Fibroblast of lung (primary cell): ENCODE data around the gene UQCC5. TPM values are rescaled to one million over a fixed set of nuclear protein-coding genes. Genes with fewer than 3 reads are reported as not detected.

Experiments used
- DNase-seq, 2 donors: peaks; one replicate each; pipeline versions ENCODE4 v3.0.0 to v3.0.0-alpha.2; 2010; ENCODE audit warnings: low read depth in 2 of 2
- H2AFZ ChIP-seq: 2 replicates; pipeline ENCODE4 v1.5.1; 2012; ENCODE audit warnings: low read length, control low read depth, inconsistent platforms
- H3K27ac ChIP-seq: 2 replicates; pipeline ENCODE4 v1.5.1; 2011; ENCODE audit warnings: low read length, control low read depth; ENCODE audit not compliant: insufficient read depth
- H3K27me3 ChIP-seq: 2 replicates; pipeline ENCODE4 v1.5.1; 2011; ENCODE audit warnings: mild to moderate bottlenecking, low read length; ENCODE audit not compliant: control insufficient read depth, insufficient read depth
- H3K36me3 ChIP-seq: 2 replicates; pipeline ENCODE4 v1.5.1; 2011; ENCODE audit warnings: low read length; ENCODE audit not compliant: control insufficient read depth, insufficient read depth
- H3K4me1 ChIP-seq: 2 replicates; pipeline ENCODE4 v1.5.1; 2011; ENCODE audit warnings: low read length; ENCODE audit not compliant: control insufficient read depth, insufficient read depth; ENCODE audit errors: extremely low read depth
- H3K4me2 ChIP-seq: 2 replicates; pipeline ENCODE4 v1.5.1; 2011; ENCODE audit warnings: low read length, control low read depth; ENCODE audit not compliant: insufficient read depth; ENCODE audit errors: extremely low read depth
- H3K4me3 ChIP-seq, 4 experiments: fragments of 200-600 bp in 1 of 4; sonication (generic) in 1 of 4; replicated peaks in 1 of 4; 2 replicates each; pipeline ENCODE4 v1.5.1; 2011 to 2016; ENCODE audit warnings: low read length in 4 of 4, low read depth in 3 of 4, mild to moderate bottlenecking in 3 of 4, control low read depth in 2 of 4, inconsistent platforms in 1 of 4, mixed read lengths in 1 of 4; ENCODE audit not compliant: insufficient read depth in 1 of 4; ENCODE audit errors: control extremely low read depth in 1 of 4
- H3K79me2 ChIP-seq: 2 replicates; pipeline ENCODE4 v1.5.1; 2012; ENCODE audit warnings: mild to moderate bottlenecking, low read length, inconsistent platforms; ENCODE audit not compliant: control insufficient read depth, insufficient read depth
- H3K9ac ChIP-seq: 2 replicates; pipeline ENCODE4 v1.5.1; 2011; ENCODE audit warnings: mild to moderate bottlenecking, low read length, control low read depth; ENCODE audit not compliant: insufficient read depth
- H3K9me3 ChIP-seq: 2 replicates; pipeline ENCODE4 v1.5.1; 2012; ENCODE audit warnings: low read depth, low read length; ENCODE audit not compliant: control insufficient read depth, insufficient read depth
- H4K20me1 ChIP-seq: 2 replicates; pipeline ENCODE4 v1.5.1; 2011; ENCODE audit warnings: low read length; ENCODE audit not compliant: control insufficient read depth, insufficient read depth; ENCODE audit errors: extremely low read depth
- EZH2 ChIP-seq: IDR thresholded peaks from 2 replicates; pipeline ENCODE4 v1.5.1; 2012; ENCODE audit warnings: low read length, control low read depth, mild to moderate bottlenecking; ENCODE audit errors: missing control alignments
- polyA plus RNA-seq, 2 donors: library from polyadenylated mRNA; depleted of rRNA in 1 of 2; stranded (reverse) in 1 of 2; unstranded in 1 of 2; fragments of >200 nt; gene quantifications; 2 replicates each; pipeline ENCODE4 v1.2.1, GENCODE V29; 2011 to 2012; ENCODE audit warnings: missing spikeins in 1 of 2
- total RNA-seq: library from RNA; depleted of rRNA; stranded (reverse); fragments of >200 nt; gene quantifications from 2 replicates; pipeline ENCODE4 v1.2.1, GENCODE V29; 2014
- TF ChIP-seq, protein P1 (sequence below), 2 donors: IDR thresholded peaks in 1 of 2; conservative IDR thresholded peaks in 1 of 2; 1 replicate in 1 of 2; 2 replicates in 1 of 2; pipeline ENCODE4 v1.5.1; 2011 to 2012; ENCODE audit warnings: low read length in 2 of 2, control low read depth in 1 of 2, inconsistent platforms in 1 of 2, low read depth in 1 of 2, mild to moderate bottlenecking in 1 of 2

Gene UQCC5
- total and polyA plus RNA-seq, 2 donors (not counting 1 experiment from before 2014, with no cell fraction given) = 9.4 to 13.8 TPM

- Histone ChIP-seq H3K27me3 (peaks cover 8% of the 10 kb centered on the region), H3K36me3 (no peaks in the 10 kb centered on the region), H3K4me1 (no peaks in the 10 kb centered on the region), H2AFZ (no peak overlapping the region), H3K9me3 (no peaks in the 10 kb centered on the region), H3K79me2 (no peaks in the 10 kb centered on the region), H3K4me2 (no peak overlapping the region), H3K9ac (no peak overlapping the region), H3K27ac (no peak overlapping the region), H3K4me3 (no peak overlapping the region), H4K20me1 (no peaks in the 10 kb centered on the region)
- TF ChIP-seq, protein P1, sequence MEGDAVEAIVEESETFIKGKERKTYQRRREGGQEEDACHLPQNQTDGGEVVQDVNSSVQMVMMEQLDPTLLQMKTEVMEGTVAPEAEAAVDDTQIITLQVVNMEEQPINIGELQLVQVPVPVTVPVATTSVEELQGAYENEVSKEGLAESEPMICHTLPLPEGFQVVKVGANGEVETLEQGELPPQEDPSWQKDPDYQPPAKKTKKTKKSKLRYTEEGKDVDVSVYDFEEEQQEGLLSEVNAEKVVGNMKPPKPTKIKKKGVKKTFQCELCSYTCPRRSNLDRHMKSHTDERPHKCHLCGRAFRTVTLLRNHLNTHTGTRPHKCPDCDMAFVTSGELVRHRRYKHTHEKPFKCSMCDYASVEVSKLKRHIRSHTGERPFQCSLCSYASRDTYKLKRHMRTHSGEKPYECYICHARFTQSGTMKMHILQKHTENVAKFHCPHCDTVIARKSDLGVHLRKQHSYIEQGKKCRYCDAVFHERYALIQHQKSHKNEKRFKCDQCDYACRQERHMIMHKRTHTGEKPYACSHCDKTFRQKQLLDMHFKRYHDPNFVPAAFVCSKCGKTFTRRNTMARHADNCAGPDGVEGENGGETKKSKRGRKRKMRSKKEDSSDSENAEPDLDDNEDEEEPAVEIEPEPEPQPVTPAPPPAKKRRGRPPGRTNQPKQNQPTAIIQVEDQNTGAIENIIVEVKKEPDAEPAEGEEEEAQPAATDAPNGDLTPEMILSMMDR (conservative IDR thresholded peaks at IDR 0.05 in 1 of 2, IDR thresholded peaks at IDR 0.05 in 1 of 2; ENCODE audit: low read depth in 1 of 2, low read length in 2 of 2) = no peak
- DNase-seq = no peak
Measured at GRCh38 chr3:52509753-52510328, 26.6 kb upstream of the UQCC5 start.

DNA sequence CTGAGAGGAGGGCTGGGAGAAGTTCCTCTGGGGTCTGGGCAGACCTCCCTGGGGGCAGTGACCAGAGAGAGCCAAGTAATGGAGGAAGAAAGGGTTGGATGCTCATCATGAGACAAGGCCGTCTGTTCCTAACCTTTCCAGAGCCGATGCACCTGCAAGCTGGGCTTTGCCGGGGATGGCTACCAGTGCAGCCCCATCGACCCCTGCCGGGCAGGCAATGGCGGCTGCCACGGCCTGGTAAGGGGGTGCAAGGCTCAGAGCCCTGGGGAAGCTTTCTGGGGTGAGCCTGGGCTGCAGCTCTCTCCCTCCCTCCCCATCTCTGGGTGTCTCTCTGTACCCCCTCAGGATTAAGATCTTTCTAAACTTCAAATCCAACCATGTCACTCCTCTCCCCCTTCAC lies 24.9 kb upstream of the UQCC5 start:
- peaks cover 8% of the 10 kb centered on the region for H3K27me3 ChIP-seq
- H3K79me2 ChIP-seq = no peaks in the 10 kb centered on the region
- TF ChIP-seq, protein P1 (conservative IDR thresholded peaks at IDR 0.05 in 1 of 2, IDR thresholded peaks at IDR 0.05 in 1 of 2; ENCODE audit: low read depth in 1 of 2, low read length in 2 of 2) = no peak
- TF ChIP-seq EZH2 = no peak
- H3K36me3 ChIP-seq = no peaks in the 10 kb centered on the region
- H3K9ac ChIP-seq = no peak overlapping the region
- no peak overlapping the region for H3K4me3 ChIP-seq
- no peaks in the 10 kb centered on the region for H3K4me1 ChIP-seq
- H2AFZ ChIP-seq = no peak overlapping the region
- H3K27ac ChIP-seq = no peak overlapping the region
- no peak overlapping the region for H3K4me2 ChIP-seq
- no peak for DNase-seq
- no peaks in the 10 kb centered on the region for H3K9me3 ChIP-seq
- H4K20me1 ChIP-seq = no peaks in the 10 kb centered on the region

GRCh38 chr3:52512105-52512504 lies 24.3 kb upstream of the UQCC5 start:
- no peak for DNase-seq
- H3K27me3 ChIP-seq = peaks cover 8% of the 10 kb centered on the region
- H3K4me3 ChIP-seq = no peak overlapping the region
- H3K36me3 ChIP-seq = no peaks in the 10 kb centered on the region
- no peaks in the 10 kb centered on the region for H3K9me3 ChIP-seq
- H3K4me1 ChIP-seq = no peaks in the 10 kb centered on the region
- no peak overlapping the region for H2AFZ ChIP-seq
- no peaks in the 10 kb centered on the region for H4K20me1 ChIP-seq
- no peak overlapping the region for H3K27ac ChIP-seq
- H3K4me2 ChIP-seq = no peak overlapping the region
- H3K9ac ChIP-seq = no peak overlapping the region
- no peak for TF ChIP-seq EZH2
- TF ChIP-seq, protein P1 (conservative IDR thresholded peaks at IDR 0.05 in 1 of 2, IDR thresholded peaks at IDR 0.05 in 1 of 2; ENCODE audit: low read depth in 1 of 2, low read length in 2 of 2) = no peak
- no peaks in the 10 kb centered on the region for H3K79me2 ChIP-seq
